ENCODE measurements around the gene MVB12B.

DNA sequence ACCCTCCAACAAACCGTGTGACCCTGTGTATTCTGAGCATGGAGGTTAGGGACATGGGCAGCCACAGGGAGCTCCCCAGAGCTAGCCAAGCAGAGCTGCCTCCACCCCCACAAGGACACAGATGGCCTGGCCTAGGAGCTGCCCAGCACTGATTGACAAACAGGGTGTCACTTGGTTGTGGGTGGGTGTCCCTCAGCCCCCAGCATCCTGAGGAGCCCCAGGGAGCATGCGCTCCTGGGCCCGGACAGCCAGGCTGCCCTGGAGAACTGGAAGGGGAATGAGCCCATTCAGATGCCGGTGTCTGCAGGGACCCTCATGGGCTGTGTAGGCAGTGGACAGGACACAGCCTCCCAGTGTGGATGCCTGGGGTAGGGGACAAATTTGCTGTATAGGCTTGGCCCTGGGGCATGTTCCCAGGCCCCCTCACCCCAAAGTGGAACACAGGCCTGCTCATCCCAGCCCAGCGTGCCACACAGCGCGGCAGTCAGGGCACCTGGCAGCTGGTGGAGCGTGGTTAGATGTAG lies 162.3 kb downstream of the MVB12B start:
- no peak for TF ChIP-seq POLR2A (IDR thresholded peaks at IDR 0.05)
- TF ChIP-seq, protein P1, sequence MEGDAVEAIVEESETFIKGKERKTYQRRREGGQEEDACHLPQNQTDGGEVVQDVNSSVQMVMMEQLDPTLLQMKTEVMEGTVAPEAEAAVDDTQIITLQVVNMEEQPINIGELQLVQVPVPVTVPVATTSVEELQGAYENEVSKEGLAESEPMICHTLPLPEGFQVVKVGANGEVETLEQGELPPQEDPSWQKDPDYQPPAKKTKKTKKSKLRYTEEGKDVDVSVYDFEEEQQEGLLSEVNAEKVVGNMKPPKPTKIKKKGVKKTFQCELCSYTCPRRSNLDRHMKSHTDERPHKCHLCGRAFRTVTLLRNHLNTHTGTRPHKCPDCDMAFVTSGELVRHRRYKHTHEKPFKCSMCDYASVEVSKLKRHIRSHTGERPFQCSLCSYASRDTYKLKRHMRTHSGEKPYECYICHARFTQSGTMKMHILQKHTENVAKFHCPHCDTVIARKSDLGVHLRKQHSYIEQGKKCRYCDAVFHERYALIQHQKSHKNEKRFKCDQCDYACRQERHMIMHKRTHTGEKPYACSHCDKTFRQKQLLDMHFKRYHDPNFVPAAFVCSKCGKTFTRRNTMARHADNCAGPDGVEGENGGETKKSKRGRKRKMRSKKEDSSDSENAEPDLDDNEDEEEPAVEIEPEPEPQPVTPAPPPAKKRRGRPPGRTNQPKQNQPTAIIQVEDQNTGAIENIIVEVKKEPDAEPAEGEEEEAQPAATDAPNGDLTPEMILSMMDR (IDR thresholded peaks at IDR 0.05 in 4 of 5, conservative IDR thresholded peaks at IDR 0.05 in 1 of 5) = no peak
